ENCODE measurements around the gene GRAMD1A.
"Not testable (repeated sequence)": the region's sequence is repeated elsewhere in the genome, so short reads cannot be mapped to it uniquely, and the experiment has no call there.

The GRAMD1A gene

GRCh38 chr19:35004517-35005255 is 4.6 kb downstream of the GRAMD1A start:
- no peak for DNase-seq

DNA sequence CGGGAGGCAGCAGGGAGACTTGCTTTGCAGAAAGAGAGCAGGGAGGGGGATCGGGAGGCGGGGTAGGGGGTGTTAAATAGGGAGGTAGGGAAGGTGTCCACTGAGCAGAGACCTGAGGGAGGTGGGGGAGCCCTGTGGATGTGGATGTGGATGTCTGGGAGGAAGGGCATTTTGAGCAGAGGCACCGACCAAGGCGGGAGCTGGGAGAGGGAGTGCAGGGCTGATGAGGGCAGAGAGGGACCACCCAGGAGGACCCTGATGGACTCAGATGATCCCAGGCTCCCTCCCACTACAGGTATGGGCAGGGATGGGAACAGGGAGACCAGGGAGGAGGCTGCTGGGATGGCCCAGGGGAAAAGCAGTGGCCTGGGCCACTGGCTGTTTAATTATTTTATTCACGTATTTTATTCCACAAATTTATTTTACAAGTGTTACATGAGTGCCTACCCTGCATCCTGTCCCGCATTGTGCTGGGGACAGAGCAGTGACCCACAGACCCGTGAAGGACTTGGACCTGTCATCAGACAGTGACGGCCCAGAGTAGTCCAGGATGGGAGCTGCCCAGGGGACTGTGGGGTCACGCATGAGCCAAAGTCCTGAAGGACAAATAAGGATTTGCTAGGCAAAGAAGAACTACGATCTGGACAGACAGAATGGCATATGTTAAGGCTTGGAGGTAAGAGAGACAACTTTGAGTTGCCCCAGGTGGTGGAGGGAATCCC is 5.3 kb downstream of the GRAMD1A start:
- DNase-seq = no peak

DNA sequence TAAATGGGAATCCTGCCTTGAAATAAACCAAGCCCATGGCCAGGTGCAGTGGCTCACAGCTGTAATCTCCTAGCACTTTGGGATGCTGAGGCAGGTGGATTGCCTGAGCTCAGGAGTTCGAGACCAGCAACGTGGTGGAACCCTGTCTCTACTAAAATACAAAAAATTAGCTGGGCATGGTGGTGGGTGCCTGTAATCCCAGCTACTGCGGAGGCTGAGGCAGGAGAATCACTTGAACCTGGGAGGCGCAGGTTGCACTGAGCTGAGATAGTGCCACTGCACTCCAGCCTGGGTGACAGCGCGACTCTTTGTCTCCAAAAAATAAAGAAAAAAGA is 5.9 kb downstream of the GRAMD1A start:
- not testable (repeated sequence) for DNase-seq

DNA sequence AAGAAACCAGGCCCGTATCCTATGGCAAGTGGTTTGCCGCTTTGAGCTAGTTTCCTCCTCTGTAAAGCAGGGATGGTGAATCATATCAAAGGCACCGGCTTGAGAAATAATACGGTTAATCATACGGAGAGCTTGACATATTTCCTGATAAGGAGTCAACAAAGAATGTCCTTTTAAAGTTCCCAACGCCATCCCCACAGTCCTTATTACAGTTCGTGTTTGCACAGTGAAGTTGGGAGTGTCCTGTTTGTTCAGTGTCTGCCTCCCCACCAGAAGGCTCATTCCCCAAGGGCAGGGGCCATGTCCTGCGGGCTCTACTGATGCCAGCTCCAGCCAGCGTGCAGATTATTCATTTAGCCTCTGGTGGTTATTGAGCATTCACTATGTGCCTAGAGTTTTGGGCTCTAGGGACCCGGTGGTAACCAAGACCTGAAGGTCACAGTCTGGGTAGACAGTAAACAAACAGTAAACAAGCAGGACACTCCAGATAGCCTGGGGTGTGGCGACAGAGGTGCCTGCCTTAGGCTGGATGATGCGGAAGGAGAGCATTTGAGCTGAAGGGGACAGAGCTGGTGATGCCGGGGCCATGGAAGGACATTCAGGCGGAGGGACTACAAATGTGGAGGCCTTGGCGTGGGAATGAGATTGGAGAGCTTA is 6.3 kb downstream of the GRAMD1A start:
- no peak for DNase-seq

DNA sequence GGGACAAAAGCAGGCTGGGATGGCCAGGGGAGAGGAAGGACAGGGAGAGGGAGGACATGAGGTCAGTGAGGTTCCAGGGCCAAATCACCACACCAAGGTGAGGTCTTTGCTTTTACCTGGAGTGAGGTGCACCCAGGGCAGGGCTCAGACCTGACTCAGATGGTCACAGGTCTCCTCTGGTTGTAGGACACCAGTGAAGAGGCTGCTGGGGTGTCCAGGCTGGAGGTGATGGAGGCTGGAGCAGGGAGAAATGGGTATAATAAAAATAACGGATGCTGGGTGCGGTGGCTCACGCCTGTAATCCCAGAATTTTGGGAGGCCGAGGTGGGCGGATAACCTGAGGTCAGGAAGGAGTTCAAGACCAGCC is 6.9 kb downstream of the GRAMD1A start:
- DNase-seq = no peak

DNA sequence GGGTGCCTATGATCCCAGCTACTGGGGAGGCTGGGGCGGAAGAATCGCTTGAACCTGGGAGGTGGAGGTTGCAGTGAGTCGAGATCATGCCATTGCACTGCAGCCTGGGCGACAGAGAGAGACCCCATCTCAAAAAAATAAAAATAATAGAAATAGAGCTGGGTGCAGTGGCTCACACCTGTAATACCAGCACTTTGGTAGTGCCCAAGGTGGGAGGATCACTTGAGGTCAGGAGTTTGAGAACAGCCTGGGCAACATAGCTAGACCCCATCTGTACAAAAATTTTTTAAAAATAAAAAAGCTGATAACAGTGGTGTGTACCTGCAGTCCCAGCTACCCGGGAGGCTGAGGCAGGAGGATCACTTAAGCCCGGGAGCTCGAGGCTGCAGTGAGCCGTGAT is 7.3 kb downstream of the GRAMD1A start:
- DNase-seq = not testable (repeated sequence)

GRCh38 chr19:35008891-35009341 is 8.8 kb downstream of the GRAMD1A start:
- no peak for DNase-seq

DNA sequence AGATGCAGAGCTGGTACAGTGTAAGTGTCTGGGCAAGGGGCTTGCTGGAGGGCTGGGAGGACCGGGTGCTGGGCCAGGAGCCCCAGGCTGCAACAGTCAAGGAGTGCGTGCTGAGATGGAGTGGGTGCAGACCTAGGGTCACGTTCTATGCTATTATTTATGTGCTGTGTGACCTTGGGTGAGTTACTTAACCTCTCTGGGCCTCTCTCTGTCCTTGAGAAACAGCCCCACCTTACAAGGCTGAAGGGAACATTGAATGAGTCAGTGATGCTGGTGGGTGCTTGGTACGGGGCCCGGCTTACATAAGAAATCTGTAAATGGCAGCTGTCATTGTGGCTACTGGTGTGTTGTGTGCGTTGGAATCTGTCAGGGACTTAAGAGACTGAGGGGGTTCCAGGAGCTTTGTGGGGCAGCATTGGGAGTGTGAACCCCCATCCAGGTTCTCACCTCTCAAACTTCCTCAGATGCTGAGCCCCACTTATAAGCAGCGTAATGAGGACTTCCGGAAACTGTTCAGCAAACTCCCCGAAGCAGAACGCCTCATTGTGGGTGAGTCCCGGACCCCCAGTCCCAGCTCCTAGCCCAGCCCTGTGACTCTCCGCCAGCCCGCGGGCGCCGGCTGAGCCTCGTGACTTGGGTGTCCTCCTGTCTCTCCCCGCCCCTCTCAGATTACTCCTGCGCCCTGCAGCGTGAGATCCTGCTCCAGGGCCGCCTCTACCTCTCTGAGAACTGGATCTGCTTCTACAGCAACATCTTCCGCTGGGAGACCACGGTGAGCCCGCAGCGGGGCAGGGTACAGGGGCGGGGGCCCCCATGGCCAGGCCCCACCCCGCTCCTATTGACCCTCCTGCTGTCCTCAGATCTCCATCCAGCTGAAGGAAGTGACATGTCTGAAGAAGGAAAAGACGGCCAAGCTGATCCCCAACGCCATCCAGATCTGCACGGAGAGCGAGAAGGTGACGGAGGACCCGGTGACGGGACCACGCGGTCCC is 9.6 kb downstream of the GRAMD1A start:
- DNase-seq = no peak

- DNase-seq = peak; percentile 43
Observed at GRCh38 chr19:35011091-35011689, 11.1 kb downstream of the GRAMD1A start.

DNA sequence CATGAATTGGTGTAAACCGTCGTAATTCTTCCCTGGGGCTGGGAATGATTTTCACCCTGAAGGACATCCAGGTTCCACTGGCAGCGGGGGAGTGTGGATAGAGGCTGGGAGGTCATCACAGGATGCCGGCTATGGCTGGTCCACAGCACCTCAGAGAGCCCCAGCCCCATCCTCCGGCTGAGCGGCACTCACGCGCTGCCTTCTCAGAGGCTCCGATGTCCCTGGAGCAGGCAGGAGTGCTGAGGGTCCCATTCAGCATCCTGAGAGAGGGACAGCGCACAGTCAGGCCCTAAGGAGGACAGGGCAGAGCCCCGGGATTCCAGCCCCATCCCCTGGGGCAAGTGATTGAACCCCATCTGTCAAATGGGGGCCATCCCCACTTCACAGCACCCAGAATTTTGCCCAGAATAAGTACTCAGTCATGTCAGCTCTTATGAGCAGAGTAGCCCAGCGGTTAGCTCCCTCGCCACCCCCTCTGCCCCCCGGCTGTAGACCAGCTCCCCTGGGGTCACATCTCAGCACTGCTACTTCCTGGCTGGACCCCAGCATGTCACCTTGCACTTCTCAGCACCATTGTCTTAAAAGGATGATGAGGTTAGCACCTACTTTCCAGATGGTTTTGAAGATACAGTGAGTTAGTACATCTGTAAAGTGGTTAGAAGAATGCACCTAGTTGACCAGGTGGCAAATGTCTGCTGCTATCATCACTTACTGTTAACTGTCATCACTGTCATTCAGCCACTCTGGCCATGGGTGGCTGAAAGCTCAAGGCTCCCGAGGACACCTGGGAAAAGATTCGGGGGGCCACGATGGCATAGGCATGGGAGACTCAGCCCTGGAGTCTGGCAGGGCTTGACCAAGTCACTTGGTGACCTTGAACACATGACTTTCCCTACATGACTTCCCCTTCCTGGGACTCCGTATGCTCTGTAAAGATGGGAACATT is 11.9 kb downstream of the GRAMD1A start:
- DNase-seq = no peak

- peak; percentile 82 for DNase-seq
Observed at GRCh38 chr19:35013041-35013819, 13.1 kb downstream of the GRAMD1A start.

- peak; percentile 79 for DNase-seq
Observed at GRCh38 chr19:35013820-35014754, 14.0 kb downstream of the GRAMD1A start.

- not testable (repeated sequence) for DNase-seq
Observed at GRCh38 chr19:35014774-35015173, 14.7 kb downstream of the GRAMD1A start.

- no peak for DNase-seq
Observed at GRCh38 chr19:35015270-35015953, 15.3 kb downstream of the GRAMD1A start.

GRCh38 chr19:35015954-35016351 is 15.8 kb downstream of the GRAMD1A start:
- DNase-seq = no peak

GRCh38 chr19:35017507-35017906 is 17.4 kb downstream of the GRAMD1A start:
- DNase-seq = no peak

- DNase-seq = no peak
Observed at GRCh38 chr19:35018379-35018778, 18.3 kb downstream of the GRAMD1A start.

DNA sequence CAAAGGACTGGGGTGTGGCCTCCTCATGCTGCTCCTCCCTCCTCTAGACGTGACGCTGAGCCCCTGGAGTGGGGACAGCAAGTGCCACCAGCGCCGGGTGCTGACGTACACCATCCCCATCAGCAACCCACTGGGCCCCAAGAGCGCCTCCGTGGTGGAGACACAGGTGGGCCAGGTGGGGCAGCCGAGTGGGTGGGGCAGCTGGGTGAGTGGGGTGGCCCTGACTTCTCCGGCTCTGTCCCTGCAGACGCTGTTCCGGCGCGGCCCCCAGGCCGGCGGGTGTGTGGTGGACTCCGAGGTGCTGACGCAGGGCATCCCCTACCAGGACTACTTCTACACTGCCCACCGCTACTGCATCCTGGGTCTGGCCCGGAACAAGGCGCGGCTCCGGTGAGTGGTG is 19.0 kb downstream of the GRAMD1A start:
- no peak for DNase-seq

- no peak for DNase-seq
Observed at GRCh38 chr19:35021016-35021415, 20.9 kb downstream of the GRAMD1A start.
